GM23338 (cell line): ENCODE measurements around the gene GNB1L. TPM values are rescaled to one million over a fixed set of nuclear protein-coding genes. Genes with fewer than 3 reads are reported as not detected.
A peak's percentile ranks its signal among the peaks of the same experiment; 100 is the strongest.

ENCODE experiments used
- ATAC-seq: fragments of 200-7000 bp; cut with Tn5 transposase; 3 replicates; pipeline ENCODE4 v1.9.1; 2020
- DNase-seq: peaks from one replicate; pipeline ENCODE4 v3.0.0-alpha.2; 2015; ENCODE audit warnings: low spot score
- H2AFZ ChIP-seq: fragments of 200-600 bp; sonication (generic); 2 replicates; pipeline ENCODE4 v1.8.0; 2016; ENCODE audit warnings: antibody characterized with exemption, mild to moderate bottlenecking, moderate library complexity
- H3F3A ChIP-seq: fragments of 200-600 bp; sonication (generic); replicated peaks from 2 replicates; pipeline ENCODE4 v1.8.0; 2017; ENCODE audit warnings: antibody characterized with exemption, mixed run types, low read depth
- H3K27ac ChIP-seq: fragments of 200-600 bp; sonication (generic); 2 replicates; pipeline ENCODE4 v1.6.1; 2016; ENCODE audit warnings: low read depth
- H3K27me3 ChIP-seq: fragments of 200-600 bp; sonication (generic); 2 replicates; pipeline ENCODE4 v1.8.0; 2016; ENCODE audit warnings: mild to moderate bottlenecking, mixed run types, moderate library complexity; ENCODE audit not compliant: insufficient read depth
- H3K36me3 ChIP-seq: fragments of 200-600 bp; sonication (generic); 2 replicates; pipeline ENCODE4 v1.8.0; 2016; ENCODE audit warnings: mild to moderate bottlenecking; ENCODE audit not compliant: insufficient read depth
- H3K4me1 ChIP-seq: fragments of 200-600 bp; sonication (generic); 2 replicates; pipeline ENCODE4 v1.8.0; 2016; ENCODE audit warnings: mild to moderate bottlenecking, moderate library complexity; ENCODE audit not compliant: insufficient read depth
- H3K4me2 ChIP-seq: fragments of 200-600 bp; sonication (generic); 2 replicates; pipeline ENCODE4 v1.7.1; 2017; ENCODE audit warnings: mixed run types
- H3K4me3 ChIP-seq: fragments of 200-600 bp; sonication (generic); 2 replicates; pipeline ENCODE4 v1.6.1; 2016; ENCODE audit warnings: mixed run types
- H3K79me2 ChIP-seq: fragments of 200-600 bp; sonication (generic); replicated peaks from 2 replicates; pipeline ENCODE4 v1.8.0; 2017; ENCODE audit warnings: mild to moderate bottlenecking; ENCODE audit not compliant: insufficient read depth
- H3K9me2 ChIP-seq: fragments of 200-600 bp; sonication (generic); 2 replicates; pipeline ENCODE4 v1.8.0; 2017; ENCODE audit not compliant: insufficient read depth
- H4K20me1 ChIP-seq: fragments of 200-600 bp; sonication (generic); replicated peaks from 2 replicates; pipeline ENCODE4 v1.8.0; 2017; ENCODE audit warnings: mild to moderate bottlenecking; ENCODE audit not compliant: insufficient read depth
- H3K27ac Mint-ChIP-seq: 2 replicates; pipeline ENCODE4 v1.8.0; 2020; ENCODE audit warnings: inconsistent platforms, mild to moderate bottlenecking, moderate library complexity, mixed read lengths
- H3K27me3 Mint-ChIP-seq: 3 replicates; pipeline ENCODE4 v1.8.0; 2022; ENCODE audit warnings: low read depth, mild to moderate bottlenecking, moderate library complexity, mixed read lengths, inconsistent platforms; ENCODE audit not compliant: insufficient read depth, poor library complexity
- H3K36me3 Mint-ChIP-seq: 3 replicates; pipeline ENCODE4 v1.8.0; 2021; ENCODE audit warnings: low read depth, mild to moderate bottlenecking, inconsistent platforms, moderate library complexity, mixed read lengths
- H3K4me1 Mint-ChIP-seq: 3 replicates; pipeline ENCODE4 v1.8.0; 2020; ENCODE audit warnings: mild to moderate bottlenecking, inconsistent platforms, mixed read lengths
- H3K4me3 Mint-ChIP-seq: 3 replicates; pipeline ENCODE4 v1.8.0; 2021; ENCODE audit warnings: moderate library complexity, mild to moderate bottlenecking, inconsistent platforms, mixed read lengths
- H3K9me3 Mint-ChIP-seq: 3 replicates; pipeline ENCODE4 v1.8.0; 2020; ENCODE audit warnings: moderate library complexity, mild to moderate bottlenecking, inconsistent platforms, mixed read lengths
- CREB1 ChIP-seq: fragments of 250-450 bp; sonication (Bioruptor Pico); IDR thresholded peaks from 2 replicates; pipeline ENCODE4 v1.5.0; 2020; ENCODE audit warnings: low read depth, mild to moderate bottlenecking, moderate library complexity
- EZH2 ChIP-seq: fragments of 200-600 bp; sonication (generic); IDR thresholded peaks from one replicate; pipeline ENCODE4 v1.8.0; 2017; ENCODE audit warnings: antibody characterized with exemption, mild to moderate bottlenecking, low read depth; ENCODE audit not compliant: unreplicated experiment
- EZH2phosphoT487 ChIP-seq: fragments of 200-600 bp; sonication (generic); IDR thresholded peaks from one replicate; pipeline ENCODE4 v1.8.1; 2018; ENCODE audit warnings: antibody characterized with exemption; ENCODE audit not compliant: unreplicated experiment
- JUNB ChIP-seq: IDR thresholded peaks from one replicate; pipeline ENCODE4 v1.6.1; 2016; ENCODE audit warnings: antibody characterized with exemption; ENCODE audit not compliant: unreplicated experiment
- NANOG ChIP-seq: IDR thresholded peaks from 2 replicates; pipeline ENCODE4 v1.6.1; 2016; ENCODE audit warnings: antibody characterized with exemption, borderline replicate concordance
- POLR2AphosphoS5 ChIP-seq: IDR thresholded peaks from 2 replicates; pipeline ENCODE4 v1.6.1; 2016; ENCODE audit warnings: antibody characterized with exemption, low read depth
- STAT1 ChIP-seq: IDR thresholded peaks from one replicate; pipeline ENCODE4 v1.6.1; 2016; ENCODE audit warnings: antibody characterized with exemption; ENCODE audit not compliant: unreplicated experiment
- ZNF114 ChIP-seq: fragments of 250-450 bp; sonication (Bioruptor Pico); IDR thresholded peaks from 2 replicates; pipeline ENCODE4 v1.5.0; 2020; ENCODE audit warnings: mild to moderate bottlenecking, moderate library complexity
- ZNF331 ChIP-seq: fragments of 250-450 bp; sonication (Bioruptor Pico); IDR thresholded peaks from 2 replicates; pipeline ENCODE4 v1.5.0; 2020; ENCODE audit warnings: low read depth, mild to moderate bottlenecking, moderate library complexity
- polyA plus RNA-seq: library from polyadenylated mRNA; unstranded; fragments of >200 nt; fragmentation: Nextera tagmentation; extraction: Ambion mirVana; gene quantifications from 2 replicates; pipeline ENCODE4 v1.2.1, GENCODE V29; 2016
- total RNA-seq: library from RNA; depleted of rRNA; stranded (reverse); fragments of >200 nt; shearing (Covaris generic); gene quantifications from 2 replicates; pipeline ENCODE4 v1.2.3, GENCODE V29; 2014
- TF ChIP-seq, protein P1 (sequence below): IDR thresholded peaks from 2 replicates; pipeline ENCODE4 v1.6.1; 2016; ENCODE audit warnings: antibody characterized with exemption
- TF ChIP-seq, protein P2 (sequence below): fragments of 250-450 bp; sonication (Bioruptor Pico); IDR thresholded peaks from 2 replicates; pipeline ENCODE4 v1.5.0; 2020; ENCODE audit warnings: mild to moderate bottlenecking, moderate library complexity
- TF ChIP-seq, protein P3 (sequence below), 2 experiments: fragments of 200-600 bp in 1 of 2; sonication (generic) in 1 of 2; conservative IDR thresholded peaks; 2 replicates each; pipeline versions ENCODE4 v1.5.1 to v1.6.1; 2016 to 2017; ENCODE audit warnings: antibody characterized with exemption in 2 of 2, low read depth in 2 of 2, mild to moderate bottlenecking in 2 of 2, moderate library complexity in 1 of 2
- TF ChIP-seq, protein P4 (sequence below): IDR thresholded peaks from one replicate; pipeline ENCODE4 v1.6.1; 2018; ENCODE audit warnings: antibody characterized with exemption; ENCODE audit not compliant: unreplicated experiment

GNB1L gene
- total and polyA plus RNA-seq, 2 experiments from 2014 or later: 15.2 to 27.8 TPM

DNA sequence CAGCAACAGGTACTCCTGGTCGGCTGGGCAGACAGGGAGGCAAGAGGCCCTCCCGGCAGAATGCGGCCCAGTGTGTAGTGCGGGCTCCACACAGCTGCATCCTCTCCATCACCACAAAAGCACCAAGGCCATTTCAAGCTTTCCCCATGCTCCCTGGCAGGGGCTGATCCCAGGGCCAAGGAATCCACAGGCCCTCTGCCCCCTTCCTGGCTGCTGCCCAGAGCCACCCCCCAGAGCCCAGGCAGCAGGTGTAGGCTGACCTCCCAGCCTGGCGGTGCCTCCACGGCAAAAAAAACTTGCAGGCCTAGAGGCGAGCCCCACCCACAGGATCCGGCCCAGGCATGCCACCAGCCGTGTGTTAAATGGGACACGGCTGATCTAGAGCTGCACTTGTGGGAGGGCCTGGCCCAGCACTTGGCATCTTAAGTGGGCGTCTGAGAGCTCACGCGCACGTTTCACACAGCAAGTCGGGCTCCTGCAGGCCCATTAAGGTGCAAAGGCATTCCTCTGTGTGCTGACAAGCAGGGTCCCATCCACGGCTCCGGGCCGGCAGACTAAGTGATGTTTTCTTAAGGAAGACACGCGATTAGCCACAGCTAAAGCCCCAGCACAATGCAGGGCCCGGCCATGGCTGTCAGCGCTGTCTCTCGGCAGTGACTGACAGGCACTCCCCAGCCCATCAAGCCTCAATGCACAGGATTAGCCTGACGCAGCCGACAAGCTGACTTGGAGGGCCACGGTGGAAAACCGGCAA is 19.8 kb upstream of the GNB1L start:
- TF ChIP-seq NANOG: no peak
- TF ChIP-seq, protein P1, sequence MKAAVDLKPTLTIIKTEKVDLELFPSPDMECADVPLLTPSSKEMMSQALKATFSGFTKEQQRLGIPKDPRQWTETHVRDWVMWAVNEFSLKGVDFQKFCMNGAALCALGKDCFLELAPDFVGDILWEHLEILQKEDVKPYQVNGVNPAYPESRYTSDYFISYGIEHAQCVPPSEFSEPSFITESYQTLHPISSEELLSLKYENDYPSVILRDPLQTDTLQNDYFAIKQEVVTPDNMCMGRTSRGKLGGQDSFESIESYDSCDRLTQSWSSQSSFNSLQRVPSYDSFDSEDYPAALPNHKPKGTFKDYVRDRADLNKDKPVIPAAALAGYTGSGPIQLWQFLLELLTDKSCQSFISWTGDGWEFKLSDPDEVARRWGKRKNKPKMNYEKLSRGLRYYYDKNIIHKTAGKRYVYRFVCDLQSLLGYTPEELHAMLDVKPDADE: no peak
- no peak for TF ChIP-seq CREB1
- TF ChIP-seq ZNF331 (CRISPR knock-in tag): no peak
- no peak for TF ChIP-seq JUNB
- TF ChIP-seq EZH2: no peak
- no peak for TF ChIP-seq EZH2phosphoT487
- no peak for TF ChIP-seq STAT1
- no peak for TF ChIP-seq ZNF114
- TF ChIP-seq, protein P2, sequence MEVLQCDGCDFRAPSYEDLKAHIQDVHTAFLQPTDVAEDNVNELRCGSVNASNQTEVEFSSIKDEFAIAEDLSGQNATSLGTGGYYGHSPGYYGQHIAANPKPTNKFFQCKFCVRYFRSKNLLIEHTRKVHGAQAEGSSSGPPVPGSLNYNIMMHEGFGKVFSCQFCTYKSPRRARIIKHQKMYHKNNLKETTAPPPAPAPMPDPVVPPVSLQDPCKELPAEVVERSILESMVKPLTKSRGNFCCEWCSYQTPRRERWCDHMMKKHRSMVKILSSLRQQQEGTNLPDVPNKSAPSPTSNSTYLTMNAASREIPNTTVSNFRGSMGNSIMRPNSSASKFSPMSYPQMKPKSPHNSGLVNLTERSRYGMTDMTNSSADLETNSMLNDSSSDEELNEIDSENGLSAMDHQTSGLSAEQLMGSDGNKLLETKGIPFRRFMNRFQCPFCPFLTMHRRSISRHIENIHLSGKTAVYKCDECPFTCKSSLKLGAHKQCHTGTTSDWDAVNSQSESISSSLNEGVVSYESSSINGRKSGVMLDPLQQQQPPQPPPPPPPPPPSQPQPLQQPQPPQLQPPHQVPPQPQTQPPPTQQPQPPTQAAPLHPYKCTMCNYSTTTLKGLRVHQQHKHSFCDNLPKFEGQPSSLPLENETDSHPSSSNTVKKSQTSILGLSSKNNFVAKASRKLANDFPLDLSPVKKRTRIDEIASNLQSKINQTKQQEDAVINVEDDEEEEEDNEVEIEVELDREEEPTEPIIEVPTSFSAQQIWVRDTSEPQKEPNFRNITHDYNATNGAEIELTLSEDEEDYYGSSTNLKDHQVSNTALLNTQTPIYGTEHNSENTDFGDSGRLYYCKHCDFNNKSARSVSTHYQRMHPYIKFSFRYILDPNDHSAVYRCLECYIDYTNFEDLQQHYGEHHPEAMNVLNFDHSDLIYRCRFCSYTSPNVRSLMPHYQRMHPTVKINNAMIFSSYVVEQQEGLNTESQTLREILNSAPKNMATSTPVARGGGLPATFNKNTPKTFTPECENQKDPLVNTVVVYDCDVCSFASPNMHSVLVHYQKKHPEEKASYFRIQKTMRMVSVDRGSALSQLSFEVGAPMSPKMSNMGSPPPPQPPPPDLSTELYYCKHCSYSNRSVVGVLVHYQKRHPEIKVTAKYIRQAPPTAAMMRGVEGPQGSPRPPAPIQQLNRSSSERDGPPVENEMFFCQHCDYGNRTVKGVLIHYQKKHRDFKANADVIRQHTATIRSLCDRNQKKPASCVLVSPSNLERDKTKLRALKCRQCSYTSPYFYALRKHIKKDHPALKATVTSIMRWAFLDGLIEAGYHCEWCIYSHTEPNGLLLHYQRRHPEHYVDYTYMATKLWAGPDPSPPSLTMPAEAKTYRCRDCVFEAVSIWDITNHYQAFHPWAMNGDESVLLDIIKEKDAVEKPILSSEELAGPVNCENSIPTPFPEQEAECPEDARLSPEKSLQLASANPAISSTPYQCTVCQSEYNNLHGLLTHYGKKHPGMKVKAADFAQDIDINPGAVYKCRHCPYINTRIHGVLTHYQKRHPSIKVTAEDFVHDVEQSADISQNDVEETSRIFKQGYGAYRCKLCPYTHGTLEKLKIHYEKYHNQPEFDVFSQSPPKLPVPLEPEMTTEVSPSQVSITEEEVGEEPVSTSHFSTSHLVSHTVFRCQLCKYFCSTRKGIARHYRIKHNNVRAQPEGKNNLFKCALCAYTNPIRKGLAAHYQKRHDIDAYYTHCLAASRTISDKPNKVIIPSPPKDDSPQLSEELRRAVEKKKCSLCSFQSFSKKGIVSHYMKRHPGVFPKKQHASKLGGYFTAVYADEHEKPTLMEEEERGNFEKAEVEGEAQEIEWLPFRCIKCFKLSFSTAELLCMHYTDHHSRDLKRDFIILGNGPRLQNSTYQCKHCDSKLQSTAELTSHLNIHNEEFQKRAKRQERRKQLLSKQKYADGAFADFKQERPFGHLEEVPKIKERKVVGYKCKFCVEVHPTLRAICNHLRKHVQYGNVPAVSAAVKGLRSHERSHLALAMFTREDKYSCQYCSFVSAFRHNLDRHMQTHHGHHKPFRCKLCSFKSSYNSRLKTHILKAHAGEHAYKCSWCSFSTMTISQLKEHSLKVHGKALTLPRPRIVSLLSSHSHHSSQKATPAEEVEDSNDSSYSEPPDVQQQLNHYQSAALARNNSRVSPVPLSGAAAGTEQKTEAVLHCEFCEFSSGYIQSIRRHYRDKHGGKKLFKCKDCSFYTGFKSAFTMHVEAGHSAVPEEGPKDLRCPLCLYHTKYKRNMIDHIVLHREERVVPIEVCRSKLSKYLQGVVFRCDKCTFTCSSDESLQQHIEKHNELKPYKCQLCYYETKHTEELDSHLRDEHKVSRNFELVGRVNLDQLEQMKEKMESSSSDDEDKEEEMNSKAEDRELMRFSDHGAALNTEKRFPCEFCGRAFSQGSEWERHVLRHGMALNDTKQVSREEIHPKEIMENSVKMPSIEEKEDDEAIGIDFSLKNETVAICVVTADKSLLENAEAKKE (CRISPR knock-in tag): no peak
- TF ChIP-seq, protein P3, sequence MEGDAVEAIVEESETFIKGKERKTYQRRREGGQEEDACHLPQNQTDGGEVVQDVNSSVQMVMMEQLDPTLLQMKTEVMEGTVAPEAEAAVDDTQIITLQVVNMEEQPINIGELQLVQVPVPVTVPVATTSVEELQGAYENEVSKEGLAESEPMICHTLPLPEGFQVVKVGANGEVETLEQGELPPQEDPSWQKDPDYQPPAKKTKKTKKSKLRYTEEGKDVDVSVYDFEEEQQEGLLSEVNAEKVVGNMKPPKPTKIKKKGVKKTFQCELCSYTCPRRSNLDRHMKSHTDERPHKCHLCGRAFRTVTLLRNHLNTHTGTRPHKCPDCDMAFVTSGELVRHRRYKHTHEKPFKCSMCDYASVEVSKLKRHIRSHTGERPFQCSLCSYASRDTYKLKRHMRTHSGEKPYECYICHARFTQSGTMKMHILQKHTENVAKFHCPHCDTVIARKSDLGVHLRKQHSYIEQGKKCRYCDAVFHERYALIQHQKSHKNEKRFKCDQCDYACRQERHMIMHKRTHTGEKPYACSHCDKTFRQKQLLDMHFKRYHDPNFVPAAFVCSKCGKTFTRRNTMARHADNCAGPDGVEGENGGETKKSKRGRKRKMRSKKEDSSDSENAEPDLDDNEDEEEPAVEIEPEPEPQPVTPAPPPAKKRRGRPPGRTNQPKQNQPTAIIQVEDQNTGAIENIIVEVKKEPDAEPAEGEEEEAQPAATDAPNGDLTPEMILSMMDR (conservative IDR thresholded peaks at IDR 0.05; ENCODE audit: low read depth in 2 of 2): no peak
- TF ChIP-seq, protein P4, sequence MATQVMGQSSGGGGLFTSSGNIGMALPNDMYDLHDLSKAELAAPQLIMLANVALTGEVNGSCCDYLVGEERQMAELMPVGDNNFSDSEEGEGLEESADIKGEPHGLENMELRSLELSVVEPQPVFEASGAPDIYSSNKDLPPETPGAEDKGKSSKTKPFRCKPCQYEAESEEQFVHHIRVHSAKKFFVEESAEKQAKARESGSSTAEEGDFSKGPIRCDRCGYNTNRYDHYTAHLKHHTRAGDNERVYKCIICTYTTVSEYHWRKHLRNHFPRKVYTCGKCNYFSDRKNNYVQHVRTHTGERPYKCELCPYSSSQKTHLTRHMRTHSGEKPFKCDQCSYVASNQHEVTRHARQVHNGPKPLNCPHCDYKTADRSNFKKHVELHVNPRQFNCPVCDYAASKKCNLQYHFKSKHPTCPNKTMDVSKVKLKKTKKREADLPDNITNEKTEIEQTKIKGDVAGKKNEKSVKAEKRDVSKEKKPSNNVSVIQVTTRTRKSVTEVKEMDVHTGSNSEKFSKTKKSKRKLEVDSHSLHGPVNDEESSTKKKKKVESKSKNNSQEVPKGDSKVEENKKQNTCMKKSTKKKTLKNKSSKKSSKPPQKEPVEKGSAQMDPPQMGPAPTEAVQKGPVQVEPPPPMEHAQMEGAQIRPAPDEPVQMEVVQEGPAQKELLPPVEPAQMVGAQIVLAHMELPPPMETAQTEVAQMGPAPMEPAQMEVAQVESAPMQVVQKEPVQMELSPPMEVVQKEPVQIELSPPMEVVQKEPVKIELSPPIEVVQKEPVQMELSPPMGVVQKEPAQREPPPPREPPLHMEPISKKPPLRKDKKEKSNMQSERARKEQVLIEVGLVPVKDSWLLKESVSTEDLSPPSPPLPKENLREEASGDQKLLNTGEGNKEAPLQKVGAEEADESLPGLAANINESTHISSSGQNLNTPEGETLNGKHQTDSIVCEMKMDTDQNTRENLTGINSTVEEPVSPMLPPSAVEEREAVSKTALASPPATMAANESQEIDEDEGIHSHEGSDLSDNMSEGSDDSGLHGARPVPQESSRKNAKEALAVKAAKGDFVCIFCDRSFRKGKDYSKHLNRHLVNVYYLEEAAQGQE: no peak
- no peak for TF ChIP-seq POLR2AphosphoS5
- Histone ChIP-seq H3K4me3 (no peak overlapping the region), H3K27me3 (no peaks in the 10 kb centered on the region), H3K4me2 (no peak overlapping the region), H3K27ac (no peak overlapping the region; the same call in 1 of the 2 replicates), H3K36me3 (no peaks in the 10 kb centered on the region), H3K79me2 (no peaks in the 10 kb centered on the region), H3K9me2 (no peaks in the 10 kb centered on the region), H2AFZ (no peak overlapping the region), H3K4me1 (no peaks in the 10 kb centered on the region), H4K20me1 (no peaks in the 10 kb centered on the region), H3F3A (no peaks in the 10 kb centered on the region)
- Mint-ChIP-seq H3K9me3 (no peaks in the 10 kb centered on the region), H3K4me1 (peaks cover 6% of the 10 kb centered on the region; the same call in 2 of the 3 replicates), H3K27me3 (peaks cover 10% of the 10 kb centered on the region), H3K27ac (no peak overlapping the region), H3K4me3 (no peak overlapping the region), H3K36me3 (no peaks in the 10 kb centered on the region)
- ATAC-seq (no peak; the same call in 2 of the 3 replicates), DNase-seq (peak; percentile 34)
